Measurements from ENCODE around the gene PTPRN2. TPM values are rescaled to one million over a fixed set of nuclear protein-coding genes. Genes with fewer than 3 reads are reported as not detected.

Gene PTPRN2
- polyA plus RNA-seq, 1 experiment, result 0.31 TPM

DNA sequence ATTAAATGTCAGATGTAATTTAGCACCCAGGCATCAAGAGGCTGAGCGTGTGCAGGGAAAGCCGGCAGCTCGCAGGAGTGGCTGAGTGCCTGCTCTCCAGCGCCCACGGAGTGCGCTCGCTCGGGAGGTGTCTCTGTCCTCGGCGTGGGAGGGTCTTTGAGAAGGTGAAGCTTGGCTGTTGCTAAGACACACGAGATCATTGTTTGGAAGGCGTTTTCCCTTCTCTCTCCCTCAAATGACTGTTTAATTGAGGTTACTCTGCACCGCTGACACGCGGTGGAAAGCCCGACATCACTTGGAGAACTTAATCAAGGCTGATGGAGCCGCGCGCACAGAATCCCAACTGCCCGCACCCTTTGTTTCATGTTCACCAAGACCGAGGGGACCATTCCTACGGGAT, 836.2 kb downstream of the PTPRN2 start:
- H3K27me3 ChIP-seq (ENCODE audit: control insufficient read depth, insufficient read depth, low read length), result no peaks in the 10 kb centered on the region
- ChIA-PET CTCF (no interaction called here), POLR2A (no interaction called here)
- no peak overlapping the region for H3K4me3 ChIP-seq (ENCODE audit: low read depth, low read length)
- H3K36me3 ChIP-seq (ENCODE audit: control insufficient read depth, insufficient read depth, low read length), result no peaks in the 10 kb centered on the region
- TF ChIP-seq, protein P1, sequence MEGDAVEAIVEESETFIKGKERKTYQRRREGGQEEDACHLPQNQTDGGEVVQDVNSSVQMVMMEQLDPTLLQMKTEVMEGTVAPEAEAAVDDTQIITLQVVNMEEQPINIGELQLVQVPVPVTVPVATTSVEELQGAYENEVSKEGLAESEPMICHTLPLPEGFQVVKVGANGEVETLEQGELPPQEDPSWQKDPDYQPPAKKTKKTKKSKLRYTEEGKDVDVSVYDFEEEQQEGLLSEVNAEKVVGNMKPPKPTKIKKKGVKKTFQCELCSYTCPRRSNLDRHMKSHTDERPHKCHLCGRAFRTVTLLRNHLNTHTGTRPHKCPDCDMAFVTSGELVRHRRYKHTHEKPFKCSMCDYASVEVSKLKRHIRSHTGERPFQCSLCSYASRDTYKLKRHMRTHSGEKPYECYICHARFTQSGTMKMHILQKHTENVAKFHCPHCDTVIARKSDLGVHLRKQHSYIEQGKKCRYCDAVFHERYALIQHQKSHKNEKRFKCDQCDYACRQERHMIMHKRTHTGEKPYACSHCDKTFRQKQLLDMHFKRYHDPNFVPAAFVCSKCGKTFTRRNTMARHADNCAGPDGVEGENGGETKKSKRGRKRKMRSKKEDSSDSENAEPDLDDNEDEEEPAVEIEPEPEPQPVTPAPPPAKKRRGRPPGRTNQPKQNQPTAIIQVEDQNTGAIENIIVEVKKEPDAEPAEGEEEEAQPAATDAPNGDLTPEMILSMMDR (IDR thresholded peaks at IDR 0.05; ENCODE audit: insufficient read depth, low read depth, low read length), result no peak
- no peak for DNase-seq (ENCODE audit: low read depth)

DNA sequence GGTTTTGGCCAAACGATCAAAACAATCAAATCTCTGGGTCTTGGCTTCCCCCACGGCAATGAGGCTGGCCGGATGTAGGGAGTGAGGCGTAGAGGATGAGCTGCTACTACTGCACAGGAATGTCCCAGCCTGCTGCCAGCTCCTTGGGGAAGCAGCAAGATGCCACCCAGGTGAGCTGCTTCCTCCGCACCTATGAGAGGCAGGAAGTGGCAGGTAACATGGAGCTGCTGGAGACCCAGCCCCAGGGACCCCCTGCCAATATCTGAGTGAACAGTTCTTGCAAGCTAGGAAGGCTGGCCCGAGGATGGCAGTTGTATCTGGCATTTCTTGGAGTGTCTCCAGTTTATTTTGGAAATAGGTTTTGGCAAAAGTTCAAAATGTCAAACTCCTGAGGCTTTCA, 837.3 kb downstream of the PTPRN2 start:
- Histone ChIP-seq H3K4me3 (ENCODE audit: low read depth, low read length) (no peak overlapping the region), H3K36me3 (ENCODE audit: control insufficient read depth, insufficient read depth, low read length) (no peaks in the 10 kb centered on the region), H3K27me3 (ENCODE audit: control insufficient read depth, insufficient read depth, low read length) (no peaks in the 10 kb centered on the region)
- POLR2A ChIA-PET, result no interaction called here
- DNase-seq (ENCODE audit: low read depth), result no peak
- TF ChIP-seq, protein P1 (IDR thresholded peaks at IDR 0.05; ENCODE audit: insufficient read depth, low read depth, low read length), result no peak
- CTCF ChIA-PET, result interaction anchor here (0.6 kb wide), 1 partner anchor 305 kb away, joined by 3 read pairs; no protein-coding TSS in a partner anchor

DNA sequence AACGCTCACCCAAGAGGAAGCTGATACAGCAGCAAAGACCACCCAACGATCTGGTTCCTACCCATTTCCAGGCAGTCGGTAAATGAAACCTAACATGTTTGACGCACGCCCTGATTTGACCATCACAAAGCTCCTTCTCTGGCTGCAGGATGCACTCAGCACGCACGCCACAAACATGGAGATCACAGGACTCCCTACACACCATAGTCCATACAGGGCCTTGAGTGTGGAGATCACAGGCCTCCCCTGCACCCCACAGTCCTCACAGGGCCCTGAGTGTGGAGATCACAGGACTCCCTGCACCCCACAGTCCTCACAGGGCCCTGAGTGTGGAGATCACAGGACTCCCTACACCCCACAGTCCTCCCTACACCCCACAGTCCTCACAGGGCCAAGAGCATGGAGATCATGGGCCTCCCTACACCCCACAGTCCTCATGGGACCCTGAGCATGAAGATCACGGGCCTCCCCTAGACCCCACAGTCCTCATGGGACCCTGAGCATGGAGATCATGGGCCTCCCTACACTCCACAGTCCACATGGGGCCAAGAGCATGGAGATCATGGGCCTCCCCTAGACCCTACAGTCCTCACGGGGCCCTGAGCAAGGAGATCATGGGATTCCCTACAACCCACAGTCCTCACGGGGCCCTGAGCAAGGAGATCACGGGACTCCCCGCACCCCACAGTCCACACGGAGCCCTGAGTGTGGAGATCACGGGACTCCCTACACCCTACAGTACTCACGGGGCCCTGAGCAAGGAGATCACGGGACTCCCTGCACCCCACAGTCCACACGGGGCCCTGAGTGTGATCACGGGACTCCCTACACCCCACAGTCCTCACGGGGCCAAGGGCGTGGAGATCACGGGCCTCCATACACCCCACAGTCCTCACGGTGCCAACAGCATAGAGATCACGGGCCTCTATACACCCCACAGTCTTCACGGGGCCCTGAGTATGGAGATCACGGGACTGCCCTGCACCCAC, 841.6 kb downstream of the PTPRN2 start:
- CTCF ChIA-PET, result no interaction called here
- no peak for DNase-seq (ENCODE audit: low read depth)
- Histone ChIP-seq H3K4me3 (ENCODE audit: low read depth, low read length) (no peak overlapping the region), H3K36me3 (ENCODE audit: control insufficient read depth, insufficient read depth, low read length) (no peaks in the 10 kb centered on the region), H3K27me3 (ENCODE audit: control insufficient read depth, insufficient read depth, low read length) (no peaks in the 10 kb centered on the region)
- POLR2A ChIA-PET, result no interaction called here
- TF ChIP-seq, protein P1 (IDR thresholded peaks at IDR 0.05; ENCODE audit: insufficient read depth, low read depth, low read length), result no peak

DNA sequence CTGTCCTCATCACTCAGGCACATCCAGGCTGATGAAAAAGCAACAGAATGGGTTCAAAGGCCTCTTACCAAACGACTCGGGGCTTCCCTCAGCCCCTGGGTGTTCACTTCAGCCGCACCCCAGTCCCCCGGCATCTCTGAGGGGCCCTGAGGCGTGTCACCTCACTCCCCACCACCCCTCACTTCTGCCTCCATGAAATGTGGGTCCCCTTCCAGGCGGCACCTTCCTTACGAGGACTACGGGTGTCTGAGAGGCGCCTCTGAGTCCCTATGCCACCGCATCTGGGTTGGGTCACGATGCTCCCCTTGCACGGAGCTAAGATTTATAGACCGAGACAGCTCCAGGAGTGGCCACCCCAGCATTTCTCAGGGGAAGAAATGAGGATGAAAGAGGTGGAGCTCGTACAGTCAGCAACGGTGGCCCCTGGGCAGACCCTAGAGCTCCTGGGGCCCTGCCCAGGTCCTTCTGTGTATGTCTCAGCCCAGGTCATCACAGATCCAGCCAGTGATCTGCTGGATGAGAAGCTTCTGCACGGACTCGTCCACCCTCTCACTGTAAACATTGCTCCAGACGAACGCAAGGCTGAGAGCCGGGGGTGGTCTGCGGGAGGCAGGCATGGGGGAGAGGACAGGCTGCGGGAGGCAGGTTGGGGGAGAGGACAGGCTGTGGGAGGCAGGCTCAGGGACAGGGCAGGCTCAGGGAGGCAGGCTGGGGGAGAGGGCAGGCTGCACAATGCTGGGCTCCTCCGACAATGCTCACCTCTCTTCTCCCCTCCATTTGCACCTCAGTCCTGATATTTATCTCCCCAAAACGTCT, 842.6 kb downstream of the PTPRN2 start:
- Histone ChIP-seq H3K36me3 (ENCODE audit: control insufficient read depth, insufficient read depth, low read length) (no peaks in the 10 kb centered on the region), H3K4me3 (ENCODE audit: low read depth, low read length) (no peak overlapping the region), H3K27me3 (ENCODE audit: control insufficient read depth, insufficient read depth, low read length) (no peaks in the 10 kb centered on the region)
- ChIA-PET CTCF (no interaction called here), POLR2A (no interaction called here)
- TF ChIP-seq, protein P1 (IDR thresholded peaks at IDR 0.05; ENCODE audit: insufficient read depth, low read depth, low read length), result no peak
- DNase-seq (ENCODE audit: low read depth), result no peak

Measured in BJ (cell line).